GM21423 (cell line): Measurements from ENCODE around the gene CATSPER1.
"Not testable (repeated sequence)": the region's sequence is repeated elsewhere in the genome, so short reads cannot be mapped to it uniquely, and the experiment has no call there.

Source experiments
- ATAC-seq: cut with Tn5 transposase; IDR thresholded peaks from one replicate; pipeline ENCODE4 v1.9.1; 2021; ENCODE audit warnings: mild to moderate bottlenecking, moderate library complexity; ENCODE audit not compliant: unreplicated experiment

CATSPER1 gene

GRCh38 chr11:66051766-66052663, 25.7 kb upstream of the CATSPER1 start, which contains the start of gene SF3B2:
TSS of gene SF3B2 (plus strand) at chr11:66052364. CDS start at chr11:66052385, 21 bp downstream.
- peak; percentile 91 for ATAC-seq

- no peak for ATAC-seq
Observed at GRCh38 chr11:66051371-66051765, 25.1 kb upstream of the CATSPER1 start.

GRCh38 chr11:66050581-66051231, 24.4 kb upstream of the CATSPER1 start:
- no peak for ATAC-seq

DNA sequence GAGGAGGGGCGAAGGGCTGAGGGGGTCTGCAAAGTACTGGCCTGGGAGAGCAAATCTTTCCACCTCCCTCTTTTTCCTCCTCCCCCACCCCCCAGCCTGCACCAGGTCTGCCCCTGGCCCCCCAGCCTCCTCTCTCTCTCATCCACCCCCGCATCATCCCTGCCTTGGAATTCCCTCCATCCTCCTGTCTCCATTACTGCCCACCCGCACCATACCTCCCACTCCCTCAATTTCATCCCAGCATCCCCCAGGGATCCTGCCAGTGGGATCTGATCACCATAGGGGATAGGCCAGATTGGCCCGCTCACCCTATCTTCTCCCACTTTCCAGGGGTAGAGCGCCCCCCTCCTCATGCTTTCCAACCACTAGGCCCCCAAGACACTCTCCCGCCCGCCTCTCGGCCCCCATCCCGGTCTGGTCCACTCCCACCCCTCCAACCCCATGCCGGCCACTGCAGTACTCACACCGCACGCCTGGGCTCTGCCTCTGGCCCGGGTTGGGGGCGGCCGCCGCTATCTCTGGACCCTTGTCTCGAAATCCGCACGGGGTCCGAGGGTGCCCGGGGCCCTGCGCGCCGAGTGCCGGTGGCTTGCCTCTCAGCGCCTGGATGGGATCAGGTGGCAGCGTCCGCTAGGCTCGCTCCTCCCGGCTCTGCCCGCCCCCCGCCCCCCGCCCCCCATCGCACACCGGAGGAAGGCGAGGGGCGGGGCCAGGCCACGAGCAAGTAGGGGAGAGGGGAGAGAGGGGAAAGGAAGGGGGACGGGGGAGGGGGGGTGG, 22.5 kb upstream of the CATSPER1 start, which contains the start of gene GAL3ST3:
GAL3ST3 (minus strand) TSS at position 615 of the 777 bp plus-strand sequence. CDS start 3,746 bp downstream, outside the sequence.
- ATAC-seq = no peak

- no peak for ATAC-seq
Observed at GRCh38 chr11:66047541-66048365, 21.5 kb upstream of the CATSPER1 start.

DNA sequence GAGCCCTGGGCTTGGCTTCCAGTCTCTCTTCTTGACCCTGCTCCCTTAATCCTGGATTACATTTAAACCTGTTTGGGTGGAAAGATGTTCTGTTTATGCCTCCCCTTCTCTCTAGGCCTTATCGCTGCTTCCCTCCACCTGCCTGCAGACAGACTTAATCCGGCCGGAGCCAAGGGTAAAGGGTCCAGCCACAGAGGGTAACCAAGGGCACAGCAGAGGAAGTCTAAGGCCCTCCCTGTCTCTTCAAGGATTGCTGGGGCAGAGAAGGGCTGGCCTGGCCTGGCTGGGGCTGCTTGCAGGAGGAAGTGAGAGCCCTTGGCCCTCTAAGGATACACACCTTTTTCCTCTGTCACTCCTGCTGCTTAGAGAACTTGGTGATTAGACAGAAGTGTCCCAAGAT, 20.6 kb upstream of the CATSPER1 start:
- ATAC-seq = no peak

DNA sequence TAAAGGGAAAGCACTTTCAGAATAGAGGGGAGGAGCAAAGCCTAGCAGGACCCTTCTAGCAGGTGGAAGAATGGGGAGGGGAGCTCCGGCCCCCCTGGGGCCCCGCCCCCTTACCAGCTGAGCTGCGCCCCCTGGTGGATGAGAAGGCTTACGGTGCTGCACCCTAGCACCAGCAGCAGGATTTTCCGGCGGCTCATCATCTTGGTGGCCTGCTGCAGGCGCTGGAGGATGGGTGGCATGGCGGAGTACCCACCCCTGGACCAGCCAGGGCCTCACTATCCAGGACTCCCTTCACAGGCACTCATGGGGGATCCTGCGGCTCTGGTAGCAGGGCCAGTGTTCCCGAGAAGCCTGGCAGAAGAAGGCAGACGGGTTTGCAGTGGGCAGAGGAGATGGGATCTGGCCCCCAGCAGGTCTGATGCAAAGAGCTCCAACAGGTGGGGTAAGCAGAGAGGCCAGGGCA, 18.9 kb upstream of the CATSPER1 start:
- ATAC-seq = no peak

DNA sequence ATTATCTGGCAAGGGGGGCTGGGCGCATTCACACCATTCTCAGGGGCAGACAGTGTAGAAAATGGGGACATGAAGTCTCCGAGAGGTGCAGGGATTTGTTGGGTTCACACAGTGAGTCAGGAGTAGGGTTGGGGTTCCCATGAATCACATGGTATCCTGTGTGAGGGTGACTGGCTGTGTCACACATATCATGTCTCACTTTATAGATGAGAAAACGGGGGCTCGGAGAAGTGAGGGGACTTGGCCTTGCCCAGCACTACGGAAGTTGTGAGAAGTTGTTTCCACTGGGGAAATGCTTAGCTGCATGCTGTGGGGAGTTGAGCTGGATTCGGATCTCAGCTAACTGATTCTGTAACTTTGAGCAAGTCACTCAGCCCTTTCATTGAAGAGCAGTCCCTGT, 18.5 kb upstream of the CATSPER1 start:
- no peak for ATAC-seq

- ATAC-seq = no peak
Observed at GRCh38 chr11:66042996-66043906, 17.0 kb upstream of the CATSPER1 start.

- no peak for ATAC-seq
Observed at GRCh38 chr11:66042227-66042995, 16.1 kb upstream of the CATSPER1 start.

DNA sequence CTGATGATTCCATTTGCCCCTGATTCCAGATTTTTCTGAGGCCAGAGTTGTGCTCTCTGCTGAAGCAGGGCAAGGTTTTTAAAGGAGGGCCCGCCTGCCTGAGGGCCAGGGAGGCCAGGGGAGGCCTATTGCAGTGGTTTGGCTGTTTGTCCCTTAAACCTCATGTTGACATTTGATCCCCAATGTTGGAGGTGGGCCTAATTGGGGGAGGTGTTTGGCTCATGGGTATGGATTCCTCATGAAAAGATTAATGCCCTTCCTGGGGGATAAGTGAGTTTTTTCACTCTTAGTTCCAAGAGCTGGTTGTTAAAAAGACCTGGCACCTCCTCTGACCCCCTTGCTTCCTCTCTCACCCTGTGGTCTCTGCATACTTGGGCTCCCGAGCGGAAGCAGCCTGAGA, 13.5 kb upstream of the CATSPER1 start:
- no peak for ATAC-seq

- no peak for ATAC-seq
Observed at GRCh38 chr11:66037327-66037726, 11.0 kb upstream of the CATSPER1 start.

DNA sequence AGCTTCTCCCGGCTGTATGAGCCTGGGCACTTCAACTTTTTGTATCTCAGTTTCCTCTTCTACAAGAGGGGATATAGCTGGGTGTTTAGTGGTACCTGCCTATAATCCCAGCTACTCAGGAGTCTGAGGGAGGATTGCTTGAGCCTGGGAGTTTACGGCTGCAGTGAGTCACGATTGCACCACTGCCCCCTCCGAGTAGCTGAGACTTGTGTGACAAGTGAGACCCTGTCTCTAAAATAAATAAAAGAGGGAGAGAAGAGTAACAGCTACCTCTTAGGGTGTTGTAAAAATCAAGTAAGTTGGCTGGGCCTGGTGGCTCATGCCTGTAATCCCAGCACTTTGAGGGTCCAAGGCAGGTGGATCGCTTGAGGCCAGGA, 10.0 kb upstream of the CATSPER1 start:
- ATAC-seq = no peak

DNA sequence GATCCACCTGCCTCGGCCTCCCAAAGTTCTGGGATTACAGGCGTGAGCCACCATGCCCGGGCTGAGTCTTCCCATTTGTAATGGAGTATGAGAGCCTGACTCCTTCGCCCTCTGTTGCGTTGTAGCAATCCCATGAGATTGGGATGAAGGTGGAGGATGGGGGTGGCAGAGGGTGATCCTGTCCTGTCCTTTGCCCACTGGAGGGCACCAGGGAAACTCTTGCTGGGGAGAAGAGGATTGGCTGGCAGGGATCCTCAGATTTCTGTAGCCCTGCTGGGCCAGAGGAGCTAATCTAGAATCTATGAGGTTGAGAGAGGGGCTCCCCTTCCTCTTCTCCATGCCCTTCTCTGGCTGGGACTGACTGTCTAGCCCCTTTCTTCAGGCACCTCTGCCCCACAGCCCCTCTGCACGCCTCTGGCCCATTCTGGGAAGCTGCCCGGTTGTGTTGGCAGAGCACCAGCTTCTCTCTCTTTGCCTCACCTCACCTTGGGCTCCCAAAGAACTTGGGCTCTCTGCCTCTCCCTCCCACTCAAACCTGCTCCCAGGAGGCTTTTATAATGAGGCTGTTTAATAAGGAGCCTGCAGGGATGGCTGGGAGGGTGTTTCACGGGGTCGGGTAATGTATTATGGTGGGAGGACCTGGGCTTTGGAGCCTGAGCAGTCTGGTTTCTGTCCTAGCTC, 9.5 kb upstream of the CATSPER1 start:
- ATAC-seq = no peak

DNA sequence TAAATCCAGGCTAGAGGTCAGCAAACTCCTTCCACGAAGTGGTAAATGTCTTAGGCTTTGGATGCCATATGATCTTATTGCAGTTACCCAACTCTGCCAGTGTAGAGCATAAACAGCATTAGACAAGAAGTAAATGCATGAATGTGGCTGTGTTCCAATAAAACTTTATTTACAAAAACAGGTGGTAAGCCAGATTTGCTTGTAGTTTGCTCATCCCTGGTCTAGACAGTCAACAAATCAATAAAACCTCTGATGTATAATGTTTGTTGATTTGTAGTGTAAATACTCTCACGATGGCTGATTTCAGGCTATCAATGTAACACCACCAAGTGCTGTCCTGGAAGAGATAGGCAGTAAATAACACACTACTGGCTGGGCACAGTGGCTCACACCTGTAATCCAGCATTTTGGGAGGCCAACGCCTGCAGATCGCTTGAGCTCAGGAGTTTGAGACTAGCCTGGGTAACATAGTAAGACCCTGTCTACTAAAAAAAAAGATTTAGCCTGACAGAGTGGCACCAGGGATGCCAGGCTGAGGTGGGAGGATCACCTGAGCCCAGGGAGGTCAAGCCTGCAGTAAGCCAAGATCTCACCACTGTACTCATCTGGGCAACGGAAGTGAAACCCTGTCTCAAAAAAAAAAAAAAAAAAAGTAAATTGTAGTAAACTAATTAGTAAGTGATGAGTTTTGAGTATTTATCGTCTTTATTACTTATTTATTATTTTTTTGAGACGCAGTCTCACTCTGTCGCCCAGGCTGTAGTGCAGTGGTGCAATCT, 6.9 kb upstream of the CATSPER1 start:
- no peak for ATAC-seq

- not testable (repeated sequence) for ATAC-seq
Observed at GRCh38 chr11:66023186-66023440, 3.2 kb downstream of the CATSPER1 start.

DNA sequence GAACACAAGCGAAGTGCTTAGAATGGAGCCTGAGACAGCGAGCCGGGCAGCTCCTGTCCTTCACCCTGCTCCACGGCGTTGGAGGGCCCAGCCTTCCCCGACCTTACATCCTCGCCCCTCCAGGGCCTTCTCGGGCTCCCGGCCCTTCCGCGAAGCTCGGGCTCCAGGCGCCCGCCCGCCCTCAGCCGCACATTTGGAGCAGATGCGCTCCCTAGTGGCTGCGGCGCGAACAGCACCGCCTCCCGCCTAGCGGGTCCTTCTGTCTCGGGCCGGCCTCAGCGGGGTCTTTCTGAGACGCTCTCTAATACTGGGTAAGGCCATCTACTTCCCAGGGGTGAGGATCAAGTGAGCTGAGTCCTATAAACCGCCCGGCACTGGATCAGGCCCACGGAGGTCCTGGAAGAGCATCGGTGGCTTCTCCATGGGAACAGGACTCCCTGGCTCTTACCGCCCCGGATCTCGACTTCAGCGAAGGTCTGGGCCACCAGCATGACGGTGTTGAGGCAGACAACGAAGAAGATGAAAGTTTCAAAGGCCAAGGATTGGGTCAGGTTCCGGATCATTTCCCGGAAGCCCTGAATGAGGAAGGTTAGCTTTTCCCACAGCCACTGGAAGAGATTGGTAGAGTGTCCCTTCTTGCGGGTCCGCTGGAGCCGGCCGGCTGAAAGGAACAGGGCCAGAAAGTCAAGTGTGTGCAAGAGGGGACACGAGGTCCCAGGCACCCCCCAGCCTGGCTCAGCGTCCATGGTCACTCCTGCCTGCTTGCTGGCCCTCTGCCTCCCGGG, 3.7 kb downstream of the CATSPER1 start:
- ATAC-seq = no peak
